ENCODE measurements around the gene ALG12.

Gene ALG12

DNA sequence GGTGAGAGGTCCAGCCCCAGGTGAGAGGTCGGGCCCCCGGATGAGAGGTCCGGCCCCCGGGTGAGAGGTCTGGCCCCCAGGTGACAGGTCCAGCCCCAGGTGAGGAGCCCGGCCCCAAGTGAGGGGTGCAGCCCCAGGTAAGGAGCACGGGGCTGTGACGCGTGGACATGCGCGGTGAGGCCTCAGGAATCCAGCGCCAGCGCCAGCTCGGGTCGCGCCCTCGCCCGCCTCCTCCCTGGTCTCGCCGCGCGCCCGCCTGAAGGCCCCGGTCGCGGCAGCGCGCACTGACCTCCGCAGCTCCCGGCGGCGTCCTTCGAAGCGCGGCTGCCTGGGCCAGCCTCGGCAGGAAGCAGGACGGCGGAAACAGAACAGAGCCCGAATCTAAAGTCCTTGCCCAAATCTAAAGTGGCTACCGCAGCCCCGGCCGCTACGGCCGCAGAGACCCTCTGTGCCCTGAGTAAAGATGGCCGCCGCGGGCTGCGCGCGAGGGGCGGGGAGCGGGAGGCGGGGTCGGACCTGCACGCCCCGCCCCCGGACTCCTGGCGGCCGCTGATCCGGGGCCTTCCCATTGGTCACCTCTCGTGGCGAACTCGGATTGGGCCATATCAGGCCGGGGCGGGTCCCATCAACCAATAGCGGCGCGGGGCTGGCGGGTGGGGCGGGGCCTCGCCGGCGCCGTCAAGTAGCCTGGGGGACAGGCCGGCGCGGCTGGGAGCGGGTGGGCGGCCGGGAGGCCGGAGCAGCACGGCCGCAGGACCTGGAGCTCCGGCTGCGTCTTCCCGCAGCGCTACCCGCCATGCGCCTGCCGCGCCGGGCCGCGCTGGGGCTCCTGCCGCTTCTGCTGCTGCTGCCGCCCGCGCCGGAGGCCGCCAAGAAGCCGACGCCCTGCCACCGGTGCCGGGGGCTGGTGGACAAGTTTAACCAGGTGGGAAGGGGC lies at the start of gene ALG12, which contains the start of gene CRELD2:
Gene ALG12, minus strand, starts transcription at position 465 of the 937 bp plus-strand sequence. CDS start 4,673 bp downstream, outside the sequence.
Gene CRELD2, plus strand, starts transcription at position 661 of the 937 bp plus-strand sequence. Its CDS starts 136 bp downstream, at position 797.
- DNase-seq (ENCODE audit: low read depth in 2 of 2), result peak; percentile 95

DNA sequence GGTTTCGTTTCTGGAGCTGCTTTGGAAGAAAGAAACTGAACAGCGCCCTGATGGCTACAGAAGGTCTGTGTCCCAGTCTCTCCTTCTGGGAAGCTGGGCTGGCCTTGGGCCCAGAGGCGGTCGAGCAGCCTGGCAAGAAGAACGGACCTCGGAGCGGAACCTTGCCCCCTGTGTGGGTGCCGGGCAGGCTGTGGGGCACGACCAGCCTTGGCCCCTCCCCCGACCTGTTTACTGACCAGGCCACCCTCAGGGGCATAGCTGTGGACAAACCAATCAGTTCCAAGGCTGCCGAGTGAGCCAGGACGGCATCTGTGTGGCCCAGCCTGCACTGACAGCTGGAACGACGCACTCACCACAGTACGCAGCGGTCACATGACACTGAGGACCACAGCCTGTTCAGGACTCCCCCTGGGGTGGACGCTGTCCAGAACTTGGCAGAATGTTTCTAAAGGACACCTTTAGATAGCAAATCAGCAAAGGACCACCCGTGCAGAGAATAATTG lies 49.5 kb upstream of the ALG12 start:
- DNase-seq (ENCODE audit: low read depth in 2 of 2), result no peak

DNA sequence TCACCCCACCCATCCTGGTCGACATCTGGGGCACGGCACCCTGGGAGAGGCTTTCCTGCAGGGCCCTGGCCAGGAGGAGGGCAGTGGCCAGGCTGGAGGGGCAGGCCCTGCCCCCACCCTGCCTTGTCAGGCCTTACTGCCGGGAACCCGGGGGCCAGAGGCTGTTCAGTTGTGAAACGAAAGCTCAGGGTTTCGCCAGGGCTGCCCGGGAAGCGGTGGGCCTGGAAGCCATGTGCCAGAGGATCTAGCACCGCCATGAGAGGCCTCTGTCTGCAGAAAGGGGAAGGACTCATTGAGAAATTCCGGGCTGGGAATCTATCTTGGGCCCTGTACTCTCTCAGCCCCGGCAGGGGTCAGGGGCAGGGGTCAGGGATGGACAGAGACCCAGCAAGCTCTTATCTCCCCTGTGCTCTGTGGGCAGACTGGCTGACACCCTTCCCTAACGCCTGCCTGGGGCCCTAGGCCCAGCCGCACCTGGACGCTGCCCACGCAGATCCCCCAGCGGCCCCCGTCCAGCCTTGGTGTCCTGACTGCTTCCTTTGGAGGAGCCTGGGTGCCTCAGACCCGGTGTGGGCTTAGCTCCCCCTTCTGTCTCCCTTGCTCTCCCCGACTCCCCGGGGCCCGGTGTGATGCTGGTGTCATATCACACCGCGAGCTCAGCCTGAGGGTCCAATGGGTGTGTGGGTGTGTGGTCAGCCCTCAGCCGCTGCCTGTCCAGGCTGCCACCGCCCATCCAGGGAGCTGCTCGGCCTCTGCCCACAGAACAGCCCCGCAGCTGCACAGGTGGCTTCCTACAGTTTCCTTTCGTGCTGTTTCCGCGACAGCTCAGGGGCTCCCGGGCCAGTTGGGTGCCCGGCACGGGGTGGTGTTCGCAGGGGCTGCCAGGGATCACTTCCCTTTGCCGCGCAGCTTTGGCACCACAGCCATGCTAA lies 48.8 kb upstream of the ALG12 start:
- no peak for DNase-seq (ENCODE audit: low read depth in 2 of 2)

DNA sequence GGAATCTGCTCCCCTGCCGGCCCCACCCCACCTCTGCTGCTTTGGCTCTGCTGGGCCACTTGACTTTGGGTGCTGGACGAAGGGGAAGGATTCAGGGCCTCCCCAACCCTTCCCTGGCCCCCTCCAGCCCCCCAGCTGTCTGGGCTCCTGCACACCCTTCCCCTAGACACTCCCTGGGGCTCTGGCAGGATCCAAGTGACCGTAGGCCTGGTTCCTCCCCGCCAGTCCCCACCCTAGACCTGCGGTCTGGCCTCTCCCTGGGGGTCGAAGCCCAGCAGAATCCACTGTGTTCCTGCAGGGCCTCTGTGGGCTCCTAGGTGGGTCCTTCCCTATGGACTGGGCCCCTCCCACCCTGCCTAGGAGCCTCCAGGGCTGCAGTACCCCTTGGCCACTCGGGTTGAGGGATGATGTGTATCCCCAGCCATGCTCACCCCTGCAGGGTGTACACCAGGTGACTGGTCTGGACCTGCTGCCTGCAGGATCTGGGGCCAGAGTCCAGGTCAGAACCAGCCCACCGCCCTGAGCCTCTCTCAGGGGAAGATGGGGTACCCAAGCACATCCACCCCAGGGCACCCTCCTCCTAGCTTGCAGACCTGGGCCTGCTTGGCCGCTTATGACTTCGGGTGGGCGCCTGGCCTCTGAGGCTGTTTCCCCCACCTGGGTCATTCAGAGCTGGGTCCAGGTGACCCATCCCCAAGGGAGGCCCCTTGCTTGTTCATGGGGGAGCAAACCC lies 48.0 kb upstream of the ALG12 start:
- no peak for DNase-seq (ENCODE audit: low read depth in 2 of 2)

DNA sequence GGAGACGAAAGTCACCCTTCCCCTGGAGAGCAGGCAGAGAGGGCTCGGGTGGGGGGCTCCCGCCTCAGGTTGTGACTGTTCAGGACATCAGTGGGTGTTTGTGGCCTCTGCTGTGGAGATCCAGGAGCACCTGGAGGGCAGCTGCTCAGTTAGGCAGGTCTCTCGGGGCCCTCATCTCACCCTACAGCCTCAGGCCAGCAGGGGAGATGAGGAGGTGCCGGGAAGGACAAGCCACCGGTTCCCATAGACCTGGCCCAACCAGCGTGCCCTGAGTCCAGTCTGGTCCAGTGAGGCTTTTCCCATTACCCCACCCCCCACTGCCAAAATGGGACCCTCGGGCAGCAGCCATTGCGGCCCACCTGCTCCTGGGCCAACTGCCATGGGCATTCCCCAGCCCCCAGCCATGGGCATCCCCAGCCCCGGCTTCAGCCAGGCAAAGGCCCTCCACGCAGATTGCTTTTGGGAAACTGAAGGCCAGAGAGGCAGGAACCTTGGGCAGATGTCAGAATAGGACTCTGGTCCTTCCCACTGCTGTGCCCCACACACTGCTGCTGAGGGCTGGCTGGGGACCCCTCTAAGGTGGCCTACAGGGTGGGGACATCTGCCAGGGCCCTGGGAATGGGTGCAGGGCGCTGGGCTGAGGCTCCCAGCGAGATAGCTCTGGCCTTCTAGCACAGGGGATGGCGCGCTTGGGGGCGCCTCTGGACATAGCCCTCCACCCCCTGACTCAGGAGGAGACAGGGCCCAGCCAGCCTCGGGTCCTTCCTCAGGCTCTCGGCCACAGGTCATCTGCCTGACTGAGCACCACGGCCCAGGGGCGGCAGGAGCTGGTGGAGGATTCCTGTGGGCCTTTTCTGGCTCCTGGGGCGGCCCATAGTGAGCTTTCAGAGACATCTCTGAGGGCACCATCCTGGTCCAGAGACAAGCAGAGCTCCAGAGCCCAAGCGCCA lies 47.1 kb upstream of the ALG12 start:
- no peak for DNase-seq (ENCODE audit: low read depth in 2 of 2)

DNA sequence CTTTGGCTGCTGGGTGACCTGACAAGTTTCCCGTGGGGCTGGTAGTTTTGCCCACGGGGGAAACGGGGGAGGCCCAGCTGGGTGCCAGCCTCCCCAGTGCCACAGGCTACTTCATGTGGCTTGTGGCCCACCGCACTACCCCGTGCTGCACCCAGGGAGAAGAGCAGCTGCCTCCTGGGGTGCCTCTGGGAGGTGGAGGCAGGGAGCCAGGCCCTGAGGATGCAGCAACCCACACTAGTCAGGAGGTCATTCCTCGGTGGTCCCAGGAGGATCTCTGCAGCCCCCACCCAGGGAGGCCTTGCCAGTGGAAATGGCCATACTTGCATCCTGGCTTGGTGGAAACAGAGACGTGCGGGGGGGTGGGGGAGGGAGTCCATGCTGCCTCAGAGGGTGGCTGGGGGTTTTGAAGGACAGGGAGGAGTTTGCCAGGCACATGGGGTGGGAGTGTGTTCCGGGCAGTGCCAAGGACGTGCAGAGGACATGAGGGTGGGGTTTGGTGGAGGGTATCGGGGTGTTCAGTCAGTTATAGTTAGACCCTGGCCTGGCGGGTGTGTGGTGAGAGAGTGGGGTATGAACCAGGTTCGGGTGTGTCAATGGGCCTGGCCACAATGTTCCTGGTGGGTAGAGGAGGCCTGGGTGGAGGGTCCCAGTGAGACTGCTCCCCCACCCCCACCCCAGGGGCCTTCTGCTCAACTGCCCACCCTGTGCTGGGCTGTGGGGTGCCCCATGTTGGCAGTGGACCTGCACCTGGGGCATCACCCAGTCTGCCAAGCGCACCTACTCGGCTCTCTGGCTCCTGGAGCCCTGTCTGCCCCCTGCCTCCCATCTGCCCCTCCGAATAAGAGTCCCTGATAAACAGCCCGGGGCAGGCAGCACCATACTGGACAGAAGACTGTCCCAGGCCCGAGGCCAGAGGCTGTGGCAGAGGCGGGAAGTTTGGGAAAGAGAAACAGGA lies 46.2 kb upstream of the ALG12 start:
- no peak for DNase-seq (ENCODE audit: low read depth in 2 of 2)

DNA sequence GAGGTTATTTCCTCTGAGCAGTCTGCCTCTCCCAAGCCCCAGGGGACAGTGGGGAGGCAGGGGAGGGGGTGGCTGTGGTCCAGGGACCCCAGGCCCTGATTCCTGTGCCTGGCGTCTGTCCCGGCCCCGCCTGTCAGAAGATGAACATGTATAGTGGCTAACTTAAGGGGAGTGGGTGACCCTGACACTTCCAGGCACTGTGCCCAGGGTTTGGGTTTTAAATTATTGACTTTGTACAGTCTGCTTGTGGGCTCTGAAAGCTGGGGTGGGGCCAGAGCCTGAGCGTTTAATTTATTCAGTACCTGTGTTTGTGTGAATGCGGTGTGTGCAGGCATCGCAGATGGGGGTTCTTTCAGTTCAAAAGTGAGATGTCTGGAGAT lies 45.4 kb upstream of the ALG12 start:
- no peak for DNase-seq (ENCODE audit: low read depth in 2 of 2)

DNA sequence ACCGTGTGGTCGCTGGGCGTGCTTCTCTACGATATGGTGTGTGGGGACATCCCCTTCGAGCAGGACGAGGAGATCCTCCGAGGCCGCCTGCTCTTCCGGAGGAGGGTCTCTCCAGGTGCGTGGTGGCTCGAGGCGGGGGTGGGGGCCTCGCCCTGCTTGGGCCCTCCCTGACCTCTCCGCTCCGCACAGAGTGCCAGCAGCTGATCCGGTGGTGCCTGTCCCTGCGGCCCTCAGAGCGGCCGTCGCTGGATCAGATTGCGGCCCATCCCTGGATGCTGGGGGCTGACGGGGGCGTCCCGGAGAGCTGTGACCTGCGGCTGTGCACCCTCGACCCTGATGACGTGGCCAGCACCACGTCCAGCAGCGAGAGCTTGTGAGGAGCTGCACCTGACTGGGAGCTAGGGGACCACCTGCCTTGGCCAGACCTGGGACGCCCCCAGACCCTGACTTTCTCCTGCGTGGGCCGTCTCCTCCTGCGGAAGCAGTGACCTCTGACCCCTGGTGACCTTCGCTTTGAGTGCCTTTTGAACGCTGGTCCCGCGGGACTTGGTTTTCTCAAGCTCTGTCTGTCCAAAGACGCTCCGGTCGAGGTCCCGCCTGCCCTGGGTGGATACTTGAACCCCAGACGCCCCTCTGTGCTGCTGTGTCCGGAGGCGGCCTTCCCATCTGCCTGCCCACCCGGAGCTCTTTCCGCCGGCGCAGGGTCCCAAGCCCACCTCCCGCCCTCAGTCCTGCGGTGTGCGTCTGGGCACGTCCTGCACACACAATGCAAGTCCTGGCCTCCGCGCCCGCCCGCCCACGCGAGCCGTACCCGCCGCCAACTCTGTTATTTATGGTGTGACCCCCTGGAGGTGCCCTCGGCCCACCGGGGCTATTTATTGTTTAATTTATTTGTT lies 44.8 kb upstream of the ALG12 start:
- DNase-seq (ENCODE audit: low read depth in 2 of 2), result no peak

DNA sequence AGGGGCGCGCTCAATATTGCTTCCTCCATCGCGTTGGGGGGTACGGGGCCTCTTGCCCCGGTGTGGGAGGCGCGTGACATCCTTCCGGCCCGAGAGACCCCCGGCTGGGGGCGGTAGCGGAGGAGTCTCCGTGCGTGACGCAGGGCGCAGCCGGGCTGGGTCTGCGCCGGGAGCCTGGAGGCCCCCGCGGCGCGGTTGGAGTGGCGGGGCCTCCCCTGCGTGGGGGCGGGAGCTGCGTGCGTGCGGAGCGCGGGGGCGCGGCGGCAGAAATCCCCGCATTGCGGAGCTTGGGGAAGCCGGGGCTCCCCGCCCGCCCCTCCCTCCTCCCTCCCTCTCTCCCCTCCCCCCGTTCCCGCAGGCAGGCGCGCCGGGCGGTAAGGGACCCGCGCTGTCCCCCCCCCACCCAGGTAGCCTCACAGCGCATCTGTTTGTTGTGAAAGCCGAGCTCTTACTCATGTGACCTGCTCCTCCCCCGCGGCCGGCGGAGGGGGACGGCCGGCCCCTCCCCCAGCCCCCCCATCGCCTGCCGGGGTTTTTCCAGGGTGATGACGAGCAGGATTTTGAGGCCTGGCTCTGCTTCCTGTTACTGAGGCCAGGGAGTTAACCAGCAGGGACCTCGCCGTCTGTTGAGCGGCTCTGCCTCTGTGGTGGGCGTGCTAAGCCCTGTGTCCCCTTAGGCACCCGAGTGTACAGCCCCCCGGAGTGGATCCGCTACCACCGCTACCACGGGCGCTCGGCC lies 43.9 kb upstream of the ALG12 start:
- DNase-seq (ENCODE audit: low read depth in 2 of 2), result peak; percentile 82 to 83

DNA sequence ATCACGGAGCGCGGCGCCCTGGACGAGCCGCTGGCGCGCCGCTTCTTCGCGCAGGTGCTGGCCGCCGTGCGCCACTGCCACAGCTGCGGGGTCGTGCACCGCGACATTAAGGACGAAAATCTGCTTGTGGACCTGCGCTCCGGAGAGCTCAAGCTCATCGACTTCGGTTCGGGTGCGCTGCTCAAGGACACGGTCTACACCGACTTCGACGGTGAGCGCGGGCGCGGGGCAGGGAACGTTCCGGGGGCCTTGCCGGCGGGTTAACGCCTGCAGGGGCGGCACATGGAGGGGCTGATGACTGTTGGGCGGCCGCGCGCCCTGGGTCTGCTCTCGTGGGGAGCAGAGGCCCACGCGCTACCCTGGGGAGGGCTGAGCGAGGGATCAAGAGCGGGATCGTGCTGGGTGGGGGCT lies 43.4 kb upstream of the ALG12 start:
- no peak for DNase-seq (ENCODE audit: low read depth in 2 of 2)

DNA sequence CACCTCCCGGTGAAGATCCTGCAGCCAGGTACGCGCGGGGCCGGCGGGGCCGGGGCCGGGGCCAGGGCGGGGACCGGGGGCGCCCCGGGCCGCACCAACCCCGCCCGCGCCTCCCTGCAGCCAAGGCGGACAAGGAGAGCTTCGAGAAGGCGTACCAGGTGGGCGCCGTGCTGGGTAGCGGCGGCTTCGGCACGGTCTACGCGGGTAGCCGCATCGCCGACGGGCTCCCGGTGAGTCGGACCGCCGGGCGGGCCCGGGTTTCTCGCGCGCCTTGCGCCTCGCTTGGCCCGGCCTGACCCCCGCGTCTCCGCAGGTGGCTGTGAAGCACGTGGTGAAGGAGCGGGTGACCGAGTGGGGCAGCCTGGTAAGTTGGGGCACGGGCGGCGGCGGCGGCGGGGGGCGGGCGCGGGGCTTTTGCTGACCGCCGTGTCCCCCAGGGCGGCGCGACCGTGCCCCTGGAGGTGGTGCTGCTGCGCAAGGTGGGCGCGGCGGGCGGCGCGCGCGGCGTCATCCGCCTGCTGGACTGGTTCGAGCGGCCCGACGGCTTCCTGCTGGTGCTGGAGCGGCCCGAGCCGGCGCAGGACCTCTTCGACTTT lies 42.9 kb upstream of the ALG12 start:
- DNase-seq (ENCODE audit: low read depth in 2 of 2), result no peak

DNA sequence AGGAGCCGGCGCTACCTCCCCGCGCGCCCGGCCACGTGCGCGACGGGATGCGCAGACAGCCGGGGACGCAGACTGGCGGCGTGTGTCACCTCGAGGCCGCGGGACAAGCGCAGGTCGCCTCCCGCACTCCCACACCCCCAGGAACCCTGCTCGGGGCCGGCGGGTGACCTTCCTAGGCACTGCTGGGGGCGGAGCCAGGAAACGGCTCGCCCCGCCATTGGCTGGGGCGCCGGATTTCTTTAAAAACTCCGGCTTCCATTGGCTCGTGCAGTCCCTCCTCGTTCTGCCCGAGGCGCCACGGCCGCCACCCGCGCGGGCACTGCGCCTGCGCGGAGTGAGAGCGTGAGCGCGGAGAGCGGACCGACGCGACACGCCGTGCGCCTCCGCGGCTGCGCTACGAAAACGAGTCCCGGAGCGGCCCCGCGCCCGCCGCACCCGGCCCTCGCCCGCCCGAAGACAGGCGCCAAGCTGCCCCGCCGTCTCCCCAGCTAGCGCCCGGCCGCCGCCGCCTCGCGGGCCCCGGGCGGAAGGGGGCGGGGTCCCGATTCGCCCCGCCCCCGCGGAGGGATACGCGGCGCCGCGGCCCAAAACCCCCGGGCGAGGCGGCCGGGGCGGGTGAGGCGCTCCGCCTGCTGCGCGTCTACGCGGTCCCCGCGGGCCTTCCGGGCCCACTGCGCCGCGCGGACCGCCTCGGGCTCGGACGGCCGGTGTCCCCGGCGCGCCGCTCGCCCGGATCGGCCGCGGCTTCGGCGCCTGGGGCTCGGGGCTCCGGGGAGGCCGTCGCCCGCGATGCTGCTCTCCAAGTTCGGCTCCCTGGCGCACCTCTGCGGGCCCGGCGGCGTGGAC lies 42.1 kb upstream of the ALG12 start, which contains the start of gene PIM3:
Gene PIM3, plus strand, starts transcription at position 614 of the 846 bp plus-strand sequence. Its CDS starts 176 bp downstream, at position 790.
- DNase-seq (ENCODE audit: low read depth in 2 of 2), result peak; percentile 89 to 91

DNA sequence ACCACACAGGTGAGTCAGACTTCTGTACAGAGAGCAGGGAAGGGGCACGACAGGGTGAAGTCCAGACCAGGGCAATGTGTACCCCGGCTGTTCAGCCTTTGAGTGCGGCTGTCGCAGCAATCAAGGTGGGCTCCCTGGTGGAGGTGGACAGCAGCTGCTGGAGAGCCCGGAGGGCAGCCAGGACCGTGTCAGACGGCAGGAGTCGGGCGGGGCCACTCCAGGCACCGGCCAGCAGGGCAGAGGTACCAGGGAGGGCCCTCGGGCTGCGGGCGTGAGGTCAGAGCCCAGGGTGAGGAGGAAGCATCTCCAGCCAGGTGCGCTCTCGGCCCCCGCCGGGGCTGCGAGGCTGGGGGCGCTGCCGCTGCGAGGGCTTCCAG lies 41.5 kb upstream of the ALG12 start:
- no peak for DNase-seq (ENCODE audit: low read depth in 2 of 2)

DNA sequence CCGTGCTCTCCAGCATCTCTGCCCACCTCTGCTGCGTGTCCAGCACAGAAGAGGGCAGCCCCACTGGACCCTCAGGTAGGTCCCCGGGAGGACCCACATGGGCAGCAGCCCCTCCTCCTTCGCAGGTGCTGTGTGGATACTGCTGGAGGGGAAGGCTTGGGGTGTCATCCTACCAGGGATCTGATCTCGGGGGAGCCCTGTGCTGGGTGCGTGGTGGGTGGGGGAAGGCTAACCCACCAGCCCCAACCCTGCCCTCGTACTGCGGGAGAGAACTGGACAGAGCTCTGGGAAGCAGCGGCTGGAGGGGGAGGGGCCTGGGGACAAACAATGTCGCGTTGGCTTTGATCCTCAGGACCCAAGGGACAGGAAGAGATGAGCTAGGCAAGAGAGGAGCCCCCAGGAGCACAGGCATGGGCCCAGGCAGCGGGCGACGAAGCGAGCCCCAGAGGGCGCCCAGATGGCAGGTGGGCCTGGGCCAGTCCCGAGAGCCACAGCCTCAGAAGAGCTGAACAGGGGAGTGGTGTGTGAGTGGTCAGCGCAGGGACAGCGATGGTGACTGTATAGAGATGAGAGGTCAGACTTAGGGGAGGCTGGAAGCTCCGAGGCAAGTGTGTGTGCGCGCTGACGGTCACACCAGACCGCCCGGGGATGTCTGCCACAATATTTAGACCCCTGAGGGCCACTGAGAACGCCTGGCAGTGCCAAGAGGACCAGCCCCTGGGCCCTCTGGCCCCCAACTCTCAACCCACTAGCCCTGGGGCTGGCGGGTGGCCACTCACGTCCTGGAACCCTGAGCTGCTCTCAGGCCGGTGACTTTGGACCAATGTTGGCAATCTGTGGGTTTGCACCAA lies 40.9 kb upstream of the ALG12 start:
- no peak for DNase-seq (ENCODE audit: low read depth in 2 of 2)

DNA sequence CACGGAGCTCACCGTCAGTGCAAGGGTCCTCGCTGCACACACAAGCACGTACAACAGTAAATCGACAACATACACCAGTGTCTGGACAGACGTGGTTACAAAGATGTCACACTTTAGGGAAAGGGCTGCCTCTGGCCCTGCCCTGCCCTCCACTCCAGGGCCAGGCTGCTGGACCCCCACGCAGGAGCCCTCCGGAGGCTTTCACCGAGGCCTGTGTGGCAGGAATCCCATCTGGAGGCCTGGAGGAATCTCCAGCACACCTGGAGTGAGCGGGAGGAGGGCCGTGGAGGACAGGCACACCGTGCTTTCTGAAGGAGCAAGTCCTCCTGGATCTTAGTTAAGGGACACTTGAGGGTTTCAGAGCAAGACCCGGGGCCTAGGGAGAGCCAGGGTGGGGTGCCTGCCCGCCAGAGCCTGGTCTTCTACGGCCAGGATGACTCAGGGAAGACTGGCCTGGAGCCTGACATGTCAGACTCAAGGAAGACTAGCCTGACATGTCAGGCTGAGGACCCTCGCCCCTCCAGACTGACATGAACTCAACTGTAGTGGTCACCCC lies 40.2 kb upstream of the ALG12 start:
- DNase-seq (ENCODE audit: low read depth in 2 of 2), result no peak
